Gastroesophageal sphincter (tissue), 4 donors: ENCODE results near the gene PTPRE. TPM values are rescaled to one million over a fixed set of nuclear protein-coding genes. Genes with fewer than 3 reads are reported as not detected.
A peak's percentile ranks its signal among the peaks of the same experiment; 100 is the strongest.

Source experiments
- ATAC-seq: fragments of 150-250 bp; one replicate; pipeline ENCODE4 v1.9.1; 2016; ENCODE audit warnings: mild to moderate bottlenecking, moderate library complexity
- H3K27ac ChIP-seq, 4 donors: fragments of 200-600 bp; sonication (generic) in 3 of 4; 1 replicate in 3 of 4; 2 replicates in 1 of 4; pipeline ENCODE4 v1.5.1; 2016 to 2019
- H3K27me3 ChIP-seq: fragments of 200-600 bp; sonication (generic); one replicate; pipeline ENCODE4 v1.5.1; 2019
- H3K36me3 ChIP-seq, 2 donors: fragments of 200-600 bp; sonication (generic); one replicate each; pipeline ENCODE4 v1.5.1; 2019; ENCODE audit warnings: control low read depth in 1 of 2
- H3K4me1 ChIP-seq, 3 donors: fragments of 200-600 bp; sonication (generic); 1 replicate in 2 of 3; 2 replicates in 1 of 3; pipeline ENCODE4 v1.5.1; 2016 to 2019; ENCODE audit warnings: control low read depth in 2 of 3
- H3K4me3 ChIP-seq, 2 donors: fragments of 200-600 bp; sonication (generic); one replicate each; pipeline ENCODE4 v1.5.1; 2019; ENCODE audit warnings: mild to moderate bottlenecking in 1 of 2, moderate library complexity in 1 of 2
- H3K9me3 ChIP-seq, 3 donors: fragments of 200-600 bp; sonication (generic); one replicate each; pipeline ENCODE4 v1.5.1; 2017 to 2019; ENCODE audit warnings: control low read depth in 2 of 3
- CTCF ChIP-seq, 4 experiments: fragments of 200-600 bp in 2 of 4; fragments of 450-650 bp in 2 of 4; sonication (generic) in 1 of 4; IDR thresholded peaks; one replicate each; pipeline ENCODE4 v1.5.1; 2017 to 2019; ENCODE audit warnings: antibody characterized with exemption in 4 of 4, mild to moderate bottlenecking in 2 of 4, moderate library complexity in 2 of 4
- EP300 ChIP-seq: sonication (generic); formaldehyde crosslinking; IDR thresholded peaks from one replicate; pipeline ENCODE4 v1.6.1; 2017; ENCODE audit warnings: antibody characterized with exemption, mild to moderate bottlenecking
- POLR2A ChIP-seq, 2 donors: fragments of 450-650 bp; IDR thresholded peaks; one replicate each; pipeline ENCODE4 v1.6.1; 2017; ENCODE audit warnings: antibody characterized with exemption in 2 of 2, mild to moderate bottlenecking in 2 of 2, moderate library complexity in 1 of 2
- POLR2AphosphoS5 ChIP-seq: sonication (generic); formaldehyde crosslinking; IDR thresholded peaks from one replicate; pipeline ENCODE4 v1.6.1; 2017; ENCODE audit warnings: antibody characterized with exemption
- WGBS, 2 donors: methylation state at CpG; one replicate each; pipeline ENCODE4 v1.1.5; 2018; ENCODE audit warnings: low coverage in 1 of 2; 5-methylcytosine and 5-hydroxymethylcytosine counted together
- total RNA-seq, 4 donors: library from RNA; depleted of rRNA; stranded (reverse); fragments of >200 nt; gene quantifications; one replicate each; pipeline ENCODE4 v1.1.0, GENCODE V29; 2016

Gene PTPRE
- total RNA-seq, 4 donors from 2014 or later: 6.4 to 16.4 (median 8.5) TPM

GRCh38 chr10:128122931-128123330, 216.0 kb downstream of the PTPRE start:
- no peak overlapping the region for H3K27ac ChIP-seq
- ATAC-seq: no peak
- TF ChIP-seq EP300: no peak
- no peak for TF ChIP-seq POLR2AphosphoS5
- no peak for TF ChIP-seq CTCF (IDR thresholded peaks at IDR 0.05)
- no peak for TF ChIP-seq POLR2A (IDR thresholded peaks at IDR 0.05)
- peaks cover 83% of the 10 kb centered on the region for H3K27me3 ChIP-seq
- peaks cover 2 to 21% (median 11%) of the 10 kb centered on the region in 3 donors for H3K4me1 ChIP-seq
- no peak overlapping the region for H3K4me3 ChIP-seq
- H3K9me3 ChIP-seq: no peaks in the 10 kb centered on the region
- 76 to 83% methylated on average over 2 of the region's 2 CpGs for WGBS, 2 donors
- H3K36me3 ChIP-seq: no peaks in the 10 kb centered on the region

GRCh38 chr10:128123846-128124245, 216.9 kb downstream of the PTPRE start:
- no peak for ATAC-seq
- Histone ChIP-seq H3K27me3 (peaks cover 74% of the 10 kb centered on the region), H3K9me3 (no peaks in the 10 kb centered on the region), H3K27ac (no peak overlapping the region), H3K36me3 (no peaks in the 10 kb centered on the region), H3K4me3 (no peak overlapping the region), H3K4me1 (peaks cover 2 to 21% (median 11%) of the 10 kb centered on the region in 3 donors)
- no peak for TF ChIP-seq POLR2AphosphoS5
- TF ChIP-seq POLR2A (IDR thresholded peaks at IDR 0.05): no peak
- no peak for TF ChIP-seq CTCF (IDR thresholded peaks at IDR 0.05)
- no peak for TF ChIP-seq EP300

- ATAC-seq: no peak
- H3K4me1 ChIP-seq: peaks cover 2 to 21% (median 11%) of the 10 kb centered on the region in 3 donors
- 32 to 40% methylated on average over 3 to 10 of the region's 11 CpGs for WGBS, 2 donors
- H3K36me3 ChIP-seq: no peaks in the 10 kb centered on the region
- no peak overlapping the region for H3K4me3 ChIP-seq
- peaks cover 66% of the 10 kb centered on the region for H3K27me3 ChIP-seq
- TF ChIP-seq CTCF (IDR thresholded peaks at IDR 0.05) (no peak), EP300 (no peak), POLR2AphosphoS5 (no peak), POLR2A (IDR thresholded peaks at IDR 0.05) (no peak)
- H3K27ac ChIP-seq: no peak overlapping the region
- no peaks in the 10 kb centered on the region for H3K9me3 ChIP-seq
Measured at GRCh38 chr10:128124813-128125403, 218.0 kb downstream of the PTPRE start.

- no peaks in the 10 kb centered on the region for H3K36me3 ChIP-seq
- H3K4me3 ChIP-seq: peak overlapping the region; percentile 11 to 64
- TF ChIP-seq POLR2A (IDR thresholded peaks at IDR 0.05) (no peak), POLR2AphosphoS5 (no peak), EP300 (no peak), CTCF (IDR thresholded peaks at IDR 0.05) (no peak)
- H3K27ac ChIP-seq: no peak overlapping the region
- ATAC-seq: no peak
- 3 to 10% methylated on average over 14 to 17 of the region's 33 CpGs for whole genome bisulfite sequencing, 2 donors
- peaks cover 61% of the 10 kb centered on the region for H3K27me3 ChIP-seq
- H3K9me3 ChIP-seq: no peaks in the 10 kb centered on the region
- peaks cover 2 to 21% (median 11%) of the 10 kb centered on the region in 3 donors for H3K4me1 ChIP-seq
Measured at GRCh38 chr10:128125416-128125943, 218.6 kb downstream of the PTPRE start.
